ENCODE data around the gene SAMD3. TPM values are rescaled to one million over a fixed set of nuclear protein-coding genes. Genes with fewer than 3 reads are reported as not detected.

The SAMD3 gene
- total RNA-seq, 1 experiment from 2014 or later = not detected

- H3K4me1 ChIP-seq (ENCODE audit: control insufficient read depth, insufficient read depth, low read length) = no peaks in the 10 kb centered on the region
- POLR2A ChIA-PET = no interaction called here
- CTCF ChIA-PET = no interaction called here
- H3K4me3 ChIP-seq (ENCODE audit: low read depth in 2 of 2, low read length in 2 of 2) = no peak overlapping the region
- no peaks in the 10 kb centered on the region for H3K36me3 ChIP-seq (ENCODE audit: control insufficient read depth, insufficient read depth, low read length)
- no peak overlapping the region for H3K27ac ChIP-seq (ENCODE audit: low read length)
- in situ Hi-C loops (cut with HindIII; ENCODE audit: low pct_unique_long_range_greater_than_20kb, low sequenced_read_pairs) (no loop called here), intact Hi-C loops (cut with micrococcal nuclease; ENCODE audit: unreplicated experiment) (no loop called here)
- TF ChIP-seq SIN3A (IDR thresholded peaks at IDR 0.05; ENCODE audit: borderline replicate concordance, insufficient read depth, low read depth, low read length) = no peak
- TF ChIP-seq, protein P1, sequence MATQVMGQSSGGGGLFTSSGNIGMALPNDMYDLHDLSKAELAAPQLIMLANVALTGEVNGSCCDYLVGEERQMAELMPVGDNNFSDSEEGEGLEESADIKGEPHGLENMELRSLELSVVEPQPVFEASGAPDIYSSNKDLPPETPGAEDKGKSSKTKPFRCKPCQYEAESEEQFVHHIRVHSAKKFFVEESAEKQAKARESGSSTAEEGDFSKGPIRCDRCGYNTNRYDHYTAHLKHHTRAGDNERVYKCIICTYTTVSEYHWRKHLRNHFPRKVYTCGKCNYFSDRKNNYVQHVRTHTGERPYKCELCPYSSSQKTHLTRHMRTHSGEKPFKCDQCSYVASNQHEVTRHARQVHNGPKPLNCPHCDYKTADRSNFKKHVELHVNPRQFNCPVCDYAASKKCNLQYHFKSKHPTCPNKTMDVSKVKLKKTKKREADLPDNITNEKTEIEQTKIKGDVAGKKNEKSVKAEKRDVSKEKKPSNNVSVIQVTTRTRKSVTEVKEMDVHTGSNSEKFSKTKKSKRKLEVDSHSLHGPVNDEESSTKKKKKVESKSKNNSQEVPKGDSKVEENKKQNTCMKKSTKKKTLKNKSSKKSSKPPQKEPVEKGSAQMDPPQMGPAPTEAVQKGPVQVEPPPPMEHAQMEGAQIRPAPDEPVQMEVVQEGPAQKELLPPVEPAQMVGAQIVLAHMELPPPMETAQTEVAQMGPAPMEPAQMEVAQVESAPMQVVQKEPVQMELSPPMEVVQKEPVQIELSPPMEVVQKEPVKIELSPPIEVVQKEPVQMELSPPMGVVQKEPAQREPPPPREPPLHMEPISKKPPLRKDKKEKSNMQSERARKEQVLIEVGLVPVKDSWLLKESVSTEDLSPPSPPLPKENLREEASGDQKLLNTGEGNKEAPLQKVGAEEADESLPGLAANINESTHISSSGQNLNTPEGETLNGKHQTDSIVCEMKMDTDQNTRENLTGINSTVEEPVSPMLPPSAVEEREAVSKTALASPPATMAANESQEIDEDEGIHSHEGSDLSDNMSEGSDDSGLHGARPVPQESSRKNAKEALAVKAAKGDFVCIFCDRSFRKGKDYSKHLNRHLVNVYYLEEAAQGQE (IDR thresholded peaks at IDR 0.05; ENCODE audit: insufficient read depth in 1 of 2, low read depth in 2 of 2, low read length in 1 of 2) = no peak
- TF ChIP-seq, protein P2, sequence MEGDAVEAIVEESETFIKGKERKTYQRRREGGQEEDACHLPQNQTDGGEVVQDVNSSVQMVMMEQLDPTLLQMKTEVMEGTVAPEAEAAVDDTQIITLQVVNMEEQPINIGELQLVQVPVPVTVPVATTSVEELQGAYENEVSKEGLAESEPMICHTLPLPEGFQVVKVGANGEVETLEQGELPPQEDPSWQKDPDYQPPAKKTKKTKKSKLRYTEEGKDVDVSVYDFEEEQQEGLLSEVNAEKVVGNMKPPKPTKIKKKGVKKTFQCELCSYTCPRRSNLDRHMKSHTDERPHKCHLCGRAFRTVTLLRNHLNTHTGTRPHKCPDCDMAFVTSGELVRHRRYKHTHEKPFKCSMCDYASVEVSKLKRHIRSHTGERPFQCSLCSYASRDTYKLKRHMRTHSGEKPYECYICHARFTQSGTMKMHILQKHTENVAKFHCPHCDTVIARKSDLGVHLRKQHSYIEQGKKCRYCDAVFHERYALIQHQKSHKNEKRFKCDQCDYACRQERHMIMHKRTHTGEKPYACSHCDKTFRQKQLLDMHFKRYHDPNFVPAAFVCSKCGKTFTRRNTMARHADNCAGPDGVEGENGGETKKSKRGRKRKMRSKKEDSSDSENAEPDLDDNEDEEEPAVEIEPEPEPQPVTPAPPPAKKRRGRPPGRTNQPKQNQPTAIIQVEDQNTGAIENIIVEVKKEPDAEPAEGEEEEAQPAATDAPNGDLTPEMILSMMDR (IDR thresholded peaks at IDR 0.05) = no peak
- no peaks in the 10 kb centered on the region for H3K27me3 ChIP-seq (ENCODE audit: control insufficient read depth, insufficient read depth, low read length)
- DNase-seq (ENCODE audit: low read depth, low spot score) (no peak), ATAC-seq (no peak)
- no peaks in the 10 kb centered on the region for H3K9me3 ChIP-seq (ENCODE audit: control insufficient read depth, insufficient read depth, low read depth, low read length)
- BruUV-seq (replicated peaks) = no TSS peak
Observed at GRCh38 chr6:130218134-130218533, 4.6 kb downstream of the SAMD3 start.

DNA sequence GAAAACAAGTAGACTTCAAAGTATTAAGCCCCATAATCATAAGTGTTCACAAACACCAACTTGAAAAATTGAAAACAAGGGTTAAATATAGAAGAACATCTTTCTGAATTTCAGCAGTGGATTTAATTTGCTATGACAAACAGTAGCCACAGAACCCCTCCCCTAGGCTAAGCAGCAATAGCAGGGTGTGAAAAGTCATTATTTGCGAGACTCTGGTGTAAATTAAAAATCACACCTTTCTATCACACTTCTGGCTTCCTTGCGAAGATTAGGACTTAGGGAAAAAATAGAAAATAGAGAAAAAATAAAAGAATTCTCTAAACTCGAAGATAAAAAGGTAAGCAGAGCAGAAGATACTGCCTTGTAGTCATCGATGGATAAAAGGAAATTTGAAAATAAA, 6.1 kb downstream of the SAMD3 start:
- H3K27ac ChIP-seq (ENCODE audit: low read length) = no peak overlapping the region
- no peak for TF ChIP-seq POLR2AphosphoS5 (IDR thresholded peaks at IDR 0.05; ENCODE audit: low read depth, low read length)
- TF ChIP-seq, protein P1 (IDR thresholded peaks at IDR 0.05; ENCODE audit: insufficient read depth in 1 of 2, low read depth in 2 of 2, low read length in 1 of 2) = no peak
- TF ChIP-seq SIN3A (IDR thresholded peaks at IDR 0.05; ENCODE audit: borderline replicate concordance, insufficient read depth, low read depth, low read length) = no peak
- TF ChIP-seq, protein P2 (IDR thresholded peaks at IDR 0.05) = no peak
- TF ChIP-seq TCF7L2 (IDR thresholded peaks at IDR 0.05; ENCODE audit: low read depth, low read length) = no peak
- no peaks in the 10 kb centered on the region for H3K27me3 ChIP-seq (ENCODE audit: control insufficient read depth, insufficient read depth, low read length)
- POLR2A ChIA-PET = no interaction called here
- no peaks in the 10 kb centered on the region for H3K4me1 ChIP-seq (ENCODE audit: control insufficient read depth, insufficient read depth, low read length)
- no peaks in the 10 kb centered on the region for H3K36me3 ChIP-seq (ENCODE audit: control insufficient read depth, insufficient read depth, low read length)
- in situ Hi-C loops (cut with HindIII; ENCODE audit: low pct_unique_long_range_greater_than_20kb, low sequenced_read_pairs) (no loop called here), intact Hi-C loops (cut with micrococcal nuclease; ENCODE audit: unreplicated experiment) (no loop called here)
- BruUV-seq (replicated peaks) = no TSS peak
- DNase-seq (ENCODE audit: low read depth, low spot score) (no peak), ATAC-seq (no peak)
- no peaks in the 10 kb centered on the region for H3K9me3 ChIP-seq (ENCODE audit: control insufficient read depth, insufficient read depth, low read depth, low read length)
- CTCF ChIA-PET = no interaction called here
- H3K4me3 ChIP-seq (ENCODE audit: low read depth in 2 of 2, low read length in 2 of 2) = no peak overlapping the region

Measured in Panc1 (cell line).